SH-SY5Y (cell line): ENCODE results near the gene RSU1.

Experiments used
- GATA2 ChIP-seq: IDR thresholded peaks from 2 replicates; pipeline ENCODE4 v1.6.1; 2011; ENCODE audit warnings: mild to moderate bottlenecking, low read depth, low read length
- GATA3 ChIP-seq: IDR thresholded peaks from 2 replicates; pipeline ENCODE4 v1.6.1; 2011; ENCODE audit warnings: low read depth, mild to moderate bottlenecking, low read length, moderate library complexity

Gene RSU1

GRCh38 chr10:16817125-16818019 lies at the start of gene RSU1:
TSS of gene RSU1 (minus strand) at chr10:16817424. CDS start at chr10:16817081, 343 bp downstream.
- no peak for TF ChIP-seq GATA3
- no peak for TF ChIP-seq GATA2

GRCh38 chr10:16866541-16867275 lies 49.5 kb upstream of the RSU1 start:
- TF ChIP-seq GATA3 (peak; percentile 98), GATA2 (peak; percentile 77)

- no peak for TF ChIP-seq GATA2
- no peak for TF ChIP-seq GATA3
These were observed 48.5 kb upstream of the RSU1 start for GRCh38 chr10:16865766-16866165.

- TF ChIP-seq GATA3, result peak; percentile 58
- no peak for TF ChIP-seq GATA2
These were observed 46.5 kb upstream of the RSU1 start for GRCh38 chr10:16863766-16864165.

- no peak for TF ChIP-seq GATA2
- peak; percentile 34; the same call in 1 of the 2 replicates for TF ChIP-seq GATA3
These were observed 40.2 kb upstream of the RSU1 start for GRCh38 chr10:16857419-16857818.

GRCh38 chr10:16856567-16856966 lies 39.3 kb upstream of the RSU1 start:
- TF ChIP-seq GATA3 (no peak; the same call in none of the 2 replicates), GATA2 (peak; percentile 57)

- TF ChIP-seq GATA2, result no peak
- TF ChIP-seq GATA3, result no peak
These were observed 38.9 kb upstream of the RSU1 start for GRCh38 chr10:16856092-16856491.

GRCh38 chr10:16854623-16855022 lies 37.4 kb upstream of the RSU1 start:
- TF ChIP-seq GATA2, result no peak
- no peak for TF ChIP-seq GATA3

- TF ChIP-seq GATA3, result no peak
- no peak for TF ChIP-seq GATA2
These were observed 36.6 kb upstream of the RSU1 start for GRCh38 chr10:16853809-16854208.

GRCh38 chr10:16853201-16853600 lies 36.0 kb upstream of the RSU1 start:
- TF ChIP-seq GATA3 (no peak), GATA2 (no peak)

GRCh38 chr10:16852624-16853023 lies 35.4 kb upstream of the RSU1 start:
- TF ChIP-seq GATA3, result no peak
- TF ChIP-seq GATA2, result no peak

GRCh38 chr10:16848562-16849154 lies 31.4 kb upstream of the RSU1 start:
- no peak for TF ChIP-seq GATA3
- no peak for TF ChIP-seq GATA2

- TF ChIP-seq GATA2 (no peak), GATA3 (no peak)
These were observed 30.4 kb upstream of the RSU1 start for GRCh38 chr10:16847644-16848043.

GRCh38 chr10:16845248-16845647 lies 28.0 kb upstream of the RSU1 start:
- TF ChIP-seq GATA3 (no peak), GATA2 (no peak)
